Stomach (tissue), 4 donors: ENCODE measurements around the gene WDR5B.

Experiments
- CTCF ChIP-seq, 7 experiments: fragments of 450-650 bp in 4 of 7; fragments of 200-600 bp in 3 of 7; sonication (generic) in 3 of 7; IDR thresholded peaks; one replicate each; pipeline ENCODE4 v1.5.1; 2016 to 2019; ENCODE audit warnings: antibody characterized with exemption in 7 of 7, control low read depth in 2 of 7, mild to moderate bottlenecking in 1 of 7
- EP300 ChIP-seq: sonication (generic); formaldehyde crosslinking; IDR thresholded peaks from one replicate; pipeline ENCODE4 v1.6.1; 2017; ENCODE audit warnings: antibody characterized with exemption

GRCh38 chr3:122416966-122417365 lies 1.1 kb upstream of the WDR5B start:
- TF ChIP-seq CTCF (IDR thresholded peaks at IDR 0.05) (no peak), EP300 (no peak)
